H1 (cell line): ENCODE data around the gene GLIPR2.

Experiments used
- CEBPB ChIP-seq: IDR thresholded peaks from 2 replicates; pipeline ENCODE4 v1.6.1; 2012; ENCODE audit warnings: low read depth, low read length
- HDAC2 ChIP-seq, 2 experiments: fragments of 300-600 bp in 1 of 2; sonication (generic) in 1 of 2; IDR thresholded peaks; 2 replicates each; pipeline ENCODE4 v1.6.1; 2011 to 2012; ENCODE audit warnings: low read depth in 2 of 2, low read length in 2 of 2, mild to moderate bottlenecking in 2 of 2, moderate library complexity in 2 of 2, borderline replicate concordance in 1 of 2, inconsistent platforms in 1 of 2
- POLR2A ChIP-seq, 2 experiments: IDR thresholded peaks; 1 replicate in 1 of 2; 2 replicates in 1 of 2; pipeline ENCODE4 v1.6.1; 2011; ENCODE audit warnings: low read depth in 2 of 2, low read length in 2 of 2, mild to moderate bottlenecking in 2 of 2; ENCODE audit errors: control extremely low read depth in 1 of 2
- POLR2AphosphoS5 ChIP-seq: IDR thresholded peaks from 2 replicates; pipeline ENCODE4 v1.6.1; 2011; ENCODE audit warnings: low read depth, low read length
- RFX5 ChIP-seq: IDR thresholded peaks from 2 replicates; pipeline ENCODE4 v1.6.1; 2011; ENCODE audit warnings: low read depth, low read length, improper control_type of control experiment, borderline replicate concordance
- SUZ12 ChIP-seq: fragments of 200-600 bp; sonication (generic); IDR thresholded peaks from 2 replicates; pipeline ENCODE4 v1.6.1; 2012; ENCODE audit warnings: mild to moderate bottlenecking, inconsistent platforms, low read length, moderate library complexity, mixed read lengths
- TF ChIP-seq, protein P1 (sequence below), 3 experiments: IDR thresholded peaks; 1 replicate in 2 of 3; 2 replicates in 1 of 3; pipeline versions ENCODE4 v1.5.1 to v1.6.1; 2011; ENCODE audit warnings: low read length in 3 of 3, mild to moderate bottlenecking in 3 of 3, inconsistent platforms in 2 of 3, low read depth in 1 of 3, moderate library complexity in 1 of 3; ENCODE audit not compliant: insufficient read depth in 1 of 3; ENCODE audit errors: control extremely low read depth in 1 of 3

DNA sequence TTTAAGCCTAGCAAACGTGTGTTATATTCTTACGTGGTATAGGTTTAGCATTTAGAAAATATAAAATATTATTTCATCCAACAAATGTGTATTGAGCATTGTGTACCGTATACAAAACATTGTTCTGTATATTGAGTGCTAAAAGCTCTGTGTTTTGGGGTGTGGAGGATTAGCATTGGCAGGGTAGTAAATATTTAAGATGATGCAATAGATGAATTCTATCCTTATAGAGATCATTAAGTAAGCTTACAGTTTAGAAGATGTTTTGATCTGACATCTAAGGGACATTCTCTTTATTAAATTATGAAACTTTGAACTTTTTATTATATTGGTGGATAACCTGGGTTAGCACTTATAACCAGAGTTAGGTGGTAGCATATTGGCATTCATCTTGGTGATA is 48.5 kb upstream of the GLIPR2 start:
- TF ChIP-seq HDAC2 (IDR thresholded peaks at IDR 0.05; ENCODE audit: borderline replicate concordance in 1 of 2, low read depth in 2 of 2, low read length in 2 of 2), result no peak
- TF ChIP-seq, protein P1, sequence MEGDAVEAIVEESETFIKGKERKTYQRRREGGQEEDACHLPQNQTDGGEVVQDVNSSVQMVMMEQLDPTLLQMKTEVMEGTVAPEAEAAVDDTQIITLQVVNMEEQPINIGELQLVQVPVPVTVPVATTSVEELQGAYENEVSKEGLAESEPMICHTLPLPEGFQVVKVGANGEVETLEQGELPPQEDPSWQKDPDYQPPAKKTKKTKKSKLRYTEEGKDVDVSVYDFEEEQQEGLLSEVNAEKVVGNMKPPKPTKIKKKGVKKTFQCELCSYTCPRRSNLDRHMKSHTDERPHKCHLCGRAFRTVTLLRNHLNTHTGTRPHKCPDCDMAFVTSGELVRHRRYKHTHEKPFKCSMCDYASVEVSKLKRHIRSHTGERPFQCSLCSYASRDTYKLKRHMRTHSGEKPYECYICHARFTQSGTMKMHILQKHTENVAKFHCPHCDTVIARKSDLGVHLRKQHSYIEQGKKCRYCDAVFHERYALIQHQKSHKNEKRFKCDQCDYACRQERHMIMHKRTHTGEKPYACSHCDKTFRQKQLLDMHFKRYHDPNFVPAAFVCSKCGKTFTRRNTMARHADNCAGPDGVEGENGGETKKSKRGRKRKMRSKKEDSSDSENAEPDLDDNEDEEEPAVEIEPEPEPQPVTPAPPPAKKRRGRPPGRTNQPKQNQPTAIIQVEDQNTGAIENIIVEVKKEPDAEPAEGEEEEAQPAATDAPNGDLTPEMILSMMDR (IDR thresholded peaks at IDR 0.05; ENCODE audit: control extremely low read depth in 1 of 3, insufficient read depth in 1 of 3, low read depth in 1 of 3, low read length in 3 of 3), result no peak
- TF ChIP-seq CEBPB, result peak; percentile 11; the same call in 1 of the 2 replicates
- TF ChIP-seq RFX5, result no peak
- no peak for TF ChIP-seq POLR2A (IDR thresholded peaks at IDR 0.05; ENCODE audit: control extremely low read depth in 1 of 2, low read depth in 2 of 2, low read length in 2 of 2)
- no peak for TF ChIP-seq POLR2AphosphoS5
- TF ChIP-seq SUZ12, result no peak
